ENCODE data around the gene MT1G.
"Not testable (repeated sequence)": the region's sequence is repeated elsewhere in the genome, so short reads cannot be mapped to it uniquely, and the experiment has no call there.

The MT1G gene

GRCh38 chr16:56634715-56635440 lies 33.0 kb downstream of the MT1G start:
- no peak for DNase-seq

GRCh38 chr16:56633535-56633934 lies 34.3 kb downstream of the MT1G start:
- no peak for DNase-seq

- no peak for DNase-seq
These were observed 35.0 kb downstream of the MT1G start for GRCh38 chr16:56632848-56633365.

GRCh38 chr16:56632156-56632847 lies 35.6 kb downstream of the MT1G start, which contains the start of gene MT1M:
MT1M (plus strand) TSS chr16:56632659; CDS start chr16:56632732, 73 bp downstream.
- no peak for DNase-seq

GRCh38 chr16:56631832-56632155 lies 36.1 kb downstream of the MT1G start:
- no peak for DNase-seq

GRCh38 chr16:56631197-56631596 lies 36.7 kb downstream of the MT1G start:
- no peak for DNase-seq

GRCh38 chr16:56630134-56630533 lies 37.7 kb downstream of the MT1G start:
- no peak for DNase-seq

- DNase-seq = no peak
These were observed 38.3 kb downstream of the MT1G start for GRCh38 chr16:56629531-56629930.

- no peak for DNase-seq
These were observed 39.1 kb downstream of the MT1G start for GRCh38 chr16:56628486-56629350.

GRCh38 chr16:56626685-56627084 lies 41.2 kb downstream of the MT1G start:
- no peak for DNase-seq

- no peak for DNase-seq
These were observed 41.8 kb downstream of the MT1G start for GRCh38 chr16:56625943-56626654.

- DNase-seq = peak; percentile 22
These were observed 42.5 kb downstream of the MT1G start, which contains the start of gene MT1E for GRCh38 chr16:56625140-56625942. MT1E (plus strand) TSS chr16:56625781; CDS start chr16:56625852, 71 bp downstream.

- DNase-seq = no peak
These were observed 44.2 kb downstream of the MT1G start for GRCh38 chr16:56623637-56624036.

- not testable (repeated sequence) for DNase-seq
These were observed 44.7 kb downstream of the MT1G start for GRCh38 chr16:56623184-56623583.

GRCh38 chr16:56621665-56622445 lies 46.0 kb downstream of the MT1G start:
- not testable (repeated sequence) for DNase-seq

GRCh38 chr16:56620339-56620897 lies 47.4 kb downstream of the MT1G start:
- no peak for DNase-seq

- no peak for DNase-seq
These were observed 49.7 kb downstream of the MT1G start for GRCh38 chr16:56618138-56618537.

GRCh38 chr16:56617212-56618085 lies 50.4 kb downstream of the MT1G start:
- peak; percentile 38 for DNase-seq

Data from CD4-positive, alpha-beta T cell treated with Interleukin-12 subunit alpha and Interleukin-12 subunit beta, for 1 hour (primary cell).